GM19043 (cell line): ENCODE results near the gene MRPL4.
A peak's percentile ranks its signal among the peaks of the same experiment; 100 is the strongest.

Experiments used
- ATAC-seq: cut with Tn5 transposase; IDR thresholded peaks from one replicate; pipeline ENCODE4 v1.9.1; 2021; ENCODE audit warnings: low read depth; ENCODE audit not compliant: unreplicated experiment

The MRPL4 gene

GRCh38 chr19:10251792-10252694, at the start of gene MRPL4:
Gene MRPL4 (plus strand): TSS chr19:10252214. CDS start chr19:10252254, 40 bp downstream.
- peak; percentile 83 for ATAC-seq

DNA sequence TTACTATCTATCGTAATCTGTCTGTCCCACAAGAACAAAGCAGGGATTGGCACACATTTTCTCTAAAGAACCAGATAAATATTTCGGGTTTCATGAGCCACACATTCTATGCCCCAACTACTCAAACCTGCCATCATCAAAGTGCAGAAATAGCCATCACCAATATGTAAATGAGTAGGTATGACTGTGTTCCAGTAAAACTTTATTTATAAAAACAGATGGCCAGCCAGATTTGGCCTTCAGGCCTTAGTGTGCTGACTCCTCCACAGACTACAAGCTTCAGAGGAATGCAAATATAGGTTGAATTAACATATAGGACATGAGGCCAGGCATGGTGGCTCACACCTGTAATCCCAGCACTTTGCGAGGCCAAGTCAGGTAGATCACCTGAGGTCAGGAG, 48.3 kb upstream of the MRPL4 start:
- ATAC-seq, result no peak

- ATAC-seq, result no peak
These were observed 46.4 kb upstream of the MRPL4 start for GRCh38 chr19:10205636-10206035.

- ATAC-seq, result no peak
These were observed 45.7 kb upstream of the MRPL4 start for GRCh38 chr19:10206226-10206885.

DNA sequence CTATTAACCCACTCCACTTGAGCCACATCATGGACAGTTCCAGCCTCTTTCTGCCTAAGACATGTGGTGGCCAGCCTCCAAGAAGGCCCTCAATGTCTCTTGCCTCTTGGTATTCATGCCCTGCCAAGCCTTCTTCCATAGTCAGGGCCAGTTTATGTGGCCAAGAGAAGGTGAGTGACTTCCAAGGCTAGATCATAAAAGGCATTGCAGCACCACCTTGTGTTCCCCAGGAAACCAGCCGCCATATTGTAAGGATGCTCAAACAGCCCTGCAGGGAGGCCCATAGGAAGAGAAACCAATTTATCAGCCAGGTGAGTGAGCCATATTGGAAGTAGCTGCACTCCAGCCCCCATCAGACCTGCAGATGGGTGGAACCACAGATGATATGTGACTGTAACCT, 45.0 kb upstream of the MRPL4 start:
- ATAC-seq, result no peak

DNA sequence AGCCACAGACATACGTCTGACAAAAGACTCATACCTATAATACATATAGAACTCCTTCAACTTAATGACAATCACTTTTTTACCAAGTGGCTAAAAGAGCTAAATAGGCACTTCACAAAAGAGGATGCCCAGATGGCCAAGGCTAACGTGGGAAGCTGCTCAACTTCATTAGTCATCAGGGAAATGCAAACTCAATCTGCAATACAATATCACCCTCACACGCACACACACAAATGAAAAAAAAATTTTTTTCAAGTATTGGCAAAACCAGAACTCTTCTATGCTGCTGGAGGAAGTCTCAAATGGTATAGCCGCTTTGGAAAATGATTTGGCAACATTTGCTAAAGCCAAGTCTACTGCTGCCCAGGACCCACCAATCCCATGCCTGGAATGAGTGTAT, 42.7 kb upstream of the MRPL4 start:
- ATAC-seq, result no peak

DNA sequence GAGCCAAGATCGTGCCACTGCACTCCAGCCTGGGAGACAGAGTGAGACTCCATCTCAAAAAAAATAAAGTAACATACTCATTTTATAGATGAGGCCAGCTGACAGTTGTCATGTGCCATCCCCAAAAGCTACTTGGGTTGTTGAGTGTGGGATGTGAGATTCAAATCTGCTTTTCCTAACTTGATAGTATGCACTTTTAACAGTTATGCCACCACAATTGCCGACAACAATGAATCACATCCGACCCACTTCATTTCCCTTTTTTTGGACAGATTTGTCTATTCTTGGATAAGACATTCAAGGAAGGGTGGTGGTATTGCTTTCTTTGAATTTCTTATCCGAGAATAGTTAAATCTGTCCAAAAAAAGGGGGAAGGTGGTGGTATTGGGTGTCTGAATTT, 41.0 kb upstream of the MRPL4 start:
- ATAC-seq, result no peak

GRCh38 chr19:10211691-10212090, 40.3 kb upstream of the MRPL4 start:
- no peak for ATAC-seq

- no peak for ATAC-seq
These were observed 37.2 kb upstream of the MRPL4 start for GRCh38 chr19:10214784-10215183.

DNA sequence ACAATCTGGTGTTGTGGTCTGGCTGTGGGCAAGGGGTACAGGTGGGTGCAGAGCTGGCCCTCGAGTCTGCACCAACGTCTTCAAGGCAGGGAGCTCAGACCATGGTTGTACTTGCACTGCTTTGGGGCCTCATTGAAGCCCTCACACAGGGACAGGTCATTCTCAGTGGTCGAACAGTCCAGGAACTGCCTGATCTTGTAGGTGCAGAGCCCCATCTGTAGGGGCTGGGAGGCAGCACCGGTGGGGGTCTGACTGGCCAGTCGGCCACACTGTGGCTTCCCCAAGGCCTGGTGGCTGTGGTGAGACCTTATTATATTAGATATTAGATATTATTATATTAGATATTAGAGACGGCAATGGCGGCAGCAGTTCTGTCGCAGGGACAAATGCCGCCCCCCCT, 34.9 kb upstream of the MRPL4 start:
- no peak for ATAC-seq

DNA sequence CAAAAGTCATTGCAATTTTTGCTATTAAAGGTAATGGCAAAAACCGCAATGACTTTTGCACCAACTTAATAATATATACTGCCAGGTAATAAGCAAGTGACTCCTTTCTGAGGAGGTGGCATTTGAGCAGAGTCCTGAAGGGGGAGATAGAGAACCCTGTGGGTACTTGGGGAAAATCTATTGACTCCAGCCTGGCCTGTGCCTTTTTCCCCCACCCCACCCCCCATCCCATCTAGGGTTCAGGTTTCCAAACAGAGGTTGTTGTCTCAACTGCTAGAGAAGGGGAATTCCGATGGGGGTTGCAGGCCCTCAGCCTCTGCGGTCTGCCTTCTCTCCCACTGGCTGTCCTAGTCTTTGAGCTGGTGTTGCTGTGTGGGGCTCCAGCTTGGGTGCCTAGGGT, 32.3 kb upstream of the MRPL4 start:
- ATAC-seq, result no peak

GRCh38 chr19:10220695-10221094, 31.3 kb upstream of the MRPL4 start:
- no peak for ATAC-seq

DNA sequence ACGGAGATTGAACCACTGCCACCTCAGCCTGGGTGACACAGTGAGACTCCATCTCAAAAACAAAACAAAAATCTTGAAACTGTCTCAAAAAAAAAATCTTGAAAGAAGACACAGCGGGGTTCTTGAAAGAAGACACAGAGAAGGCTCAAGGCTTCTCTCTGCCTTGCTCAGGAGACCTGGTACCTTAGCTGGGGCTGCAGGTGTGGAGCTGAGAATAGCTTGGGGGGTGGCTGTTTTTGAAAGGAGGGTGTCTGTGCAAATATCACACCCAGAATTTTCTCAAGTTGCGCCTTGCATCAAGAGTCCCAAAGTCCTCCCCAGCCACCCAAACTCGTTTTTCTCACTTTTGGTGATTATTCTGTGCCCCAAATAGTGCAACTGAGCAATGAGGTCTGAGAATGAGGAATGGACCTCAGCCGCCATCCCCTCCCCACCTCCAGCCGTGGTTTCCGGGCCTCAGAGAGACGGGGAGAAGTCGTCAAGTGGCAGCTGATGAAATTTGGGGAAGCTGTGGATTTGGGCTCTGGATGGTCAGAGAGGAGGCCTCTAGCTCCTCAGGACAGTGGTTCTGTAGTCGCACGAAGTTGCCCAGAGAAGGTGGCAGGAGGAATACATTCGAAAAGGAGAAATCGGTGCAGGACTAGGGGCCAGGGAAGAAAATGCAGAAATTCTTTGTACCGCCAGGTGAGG, 29.7 kb upstream of the MRPL4 start:
- ATAC-seq, result no peak

GRCh38 chr19:10223488-10224213, 28.4 kb upstream of the MRPL4 start:
- no peak for ATAC-seq

DNA sequence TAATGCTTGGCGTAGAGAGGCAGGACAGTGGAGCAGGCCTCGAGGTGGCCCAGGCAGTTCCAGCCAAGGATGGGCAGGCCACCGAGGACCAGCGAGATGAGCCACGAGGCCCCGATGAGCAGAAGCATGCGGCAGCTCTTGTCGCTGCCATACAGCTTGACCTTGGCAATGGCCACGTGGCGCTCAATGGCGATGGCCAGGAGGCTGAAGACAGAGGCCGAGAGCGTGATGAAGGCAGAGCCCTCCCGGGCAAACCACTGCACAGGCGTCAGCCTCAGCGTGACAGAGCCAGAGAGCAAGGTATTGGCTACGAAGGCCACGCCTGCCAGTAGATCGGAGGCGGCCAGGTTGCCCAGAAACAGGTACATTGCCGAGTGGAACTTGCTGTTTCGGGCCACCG, 27.7 kb upstream of the MRPL4 start:
- no peak for ATAC-seq

- no peak for ATAC-seq
These were observed 26.0 kb upstream of the MRPL4 start for GRCh38 chr19:10226021-10226375.

DNA sequence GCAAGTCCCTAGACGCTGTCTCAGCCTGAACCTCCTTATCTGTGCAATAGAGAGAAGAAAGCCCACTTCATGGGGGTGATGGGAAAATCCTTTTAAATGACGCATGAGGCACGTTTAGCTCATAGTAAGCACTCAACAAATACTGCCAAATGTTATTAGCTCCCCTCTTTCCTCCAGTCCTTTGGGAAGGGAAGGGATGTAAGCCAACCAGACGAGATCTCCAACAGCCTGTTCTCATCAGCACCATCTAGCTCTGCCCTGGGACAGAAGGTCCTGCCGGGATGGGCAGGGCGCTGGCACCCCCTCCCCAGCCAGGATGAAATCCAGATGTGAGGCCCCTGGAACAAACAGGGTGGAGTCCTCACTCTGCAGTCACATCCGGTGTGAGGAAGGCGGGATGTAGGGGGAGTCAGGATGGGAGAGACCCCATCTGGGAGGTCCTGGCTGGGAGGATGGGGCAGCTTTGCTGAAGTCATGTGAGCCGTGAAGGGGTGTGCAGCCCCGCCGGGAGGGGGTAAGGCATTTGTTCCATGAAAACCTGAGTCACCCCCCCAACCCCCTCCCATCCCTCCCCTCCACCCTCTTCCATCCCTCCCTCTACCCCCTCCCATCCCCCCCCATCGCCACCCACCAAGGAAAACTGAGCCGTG, 25.5 kb upstream of the MRPL4 start:
- no peak for ATAC-seq

GRCh38 chr19:10227026-10227971, 24.7 kb upstream of the MRPL4 start:
- no peak for ATAC-seq

- no peak for ATAC-seq
These were observed 23.6 kb upstream of the MRPL4 start for GRCh38 chr19:10228393-10228792.
